ENCODE measurements around the gene DCLK2.

Gene DCLK2

DNA sequence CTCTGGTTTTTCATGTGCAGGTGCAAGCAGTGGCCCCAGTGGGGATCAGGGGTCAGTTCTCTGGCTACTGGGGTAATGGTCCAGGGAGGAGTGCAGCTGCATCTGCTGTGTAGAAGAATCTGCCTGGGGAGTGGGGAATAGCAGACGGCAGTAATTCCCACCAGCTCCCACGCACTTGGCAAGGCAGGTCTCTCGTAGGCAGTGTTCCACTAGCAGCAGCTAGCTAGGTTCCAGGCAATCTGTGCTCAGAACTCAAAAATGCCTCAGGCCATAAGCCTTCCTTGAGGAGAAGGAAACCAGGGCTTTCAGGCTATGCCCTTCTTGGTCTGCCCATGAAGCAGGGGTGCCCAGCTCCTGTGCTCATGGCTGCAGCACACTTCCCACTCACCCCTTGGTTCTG, 38.8 kb downstream of the DCLK2 start:
- DNase-seq = peak in 33 of 56 donors; percentile 7 to 66 (median 31)

DNA sequence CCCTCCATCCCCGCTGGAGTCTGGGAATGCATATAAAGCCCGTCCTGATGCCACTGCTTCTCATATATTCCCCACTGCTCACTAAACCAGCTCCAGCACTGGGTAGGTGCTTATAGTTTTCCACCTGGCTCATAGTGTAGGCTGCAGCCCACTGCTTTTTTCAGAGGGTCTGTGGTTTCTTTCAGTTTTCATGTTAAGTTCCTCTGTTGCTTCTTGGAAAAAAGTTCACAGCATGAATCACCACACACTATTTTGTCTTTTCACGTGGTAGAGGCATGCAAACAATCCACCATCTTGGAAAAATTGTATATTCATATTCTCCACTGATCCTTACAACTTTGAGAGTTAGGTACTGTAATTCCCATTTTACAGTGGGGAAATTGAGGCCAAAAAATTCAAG, 39.4 kb downstream of the DCLK2 start:
- no peak for DNase-seq

DNA sequence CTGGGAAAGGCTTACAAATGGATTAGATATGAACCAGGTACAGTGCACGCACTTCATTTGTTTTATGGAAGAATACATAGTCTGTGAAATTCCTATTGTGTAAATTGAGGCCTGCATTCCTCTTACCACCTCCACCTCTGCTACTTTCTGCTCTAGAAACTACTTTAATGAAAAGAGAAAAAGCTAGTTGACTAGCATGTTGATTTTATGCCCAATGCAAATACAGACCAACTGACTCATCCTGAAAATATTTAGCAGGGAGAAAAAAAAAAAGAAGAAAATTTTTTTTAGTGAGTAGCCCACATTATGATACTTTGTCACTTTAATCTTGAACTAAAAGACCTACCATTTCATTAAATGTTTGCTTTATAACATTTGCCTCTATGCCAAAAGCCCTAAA, 41.2 kb downstream of the DCLK2 start:
- DNase-seq = no peak

DNA sequence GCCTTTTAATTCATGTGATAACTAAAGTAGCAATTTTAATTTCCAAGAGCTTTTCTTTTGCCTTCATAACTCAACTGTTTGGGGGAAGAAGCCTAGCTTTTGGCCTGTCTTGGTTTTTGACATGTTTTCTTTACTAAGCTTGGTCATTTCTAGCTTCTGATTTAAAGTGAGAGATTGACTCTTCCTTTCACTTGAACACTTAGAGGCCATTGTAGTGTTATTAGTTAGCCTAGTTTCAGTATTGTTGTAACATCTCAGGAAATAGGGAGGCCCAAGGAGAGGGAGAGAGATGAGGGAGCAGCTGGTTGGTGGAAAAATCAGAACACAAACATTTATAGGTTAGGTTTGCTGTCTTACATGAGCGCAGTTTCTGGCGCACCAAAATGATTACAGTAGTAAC, 44.8 kb downstream of the DCLK2 start:
- DNase-seq = no peak

DNA sequence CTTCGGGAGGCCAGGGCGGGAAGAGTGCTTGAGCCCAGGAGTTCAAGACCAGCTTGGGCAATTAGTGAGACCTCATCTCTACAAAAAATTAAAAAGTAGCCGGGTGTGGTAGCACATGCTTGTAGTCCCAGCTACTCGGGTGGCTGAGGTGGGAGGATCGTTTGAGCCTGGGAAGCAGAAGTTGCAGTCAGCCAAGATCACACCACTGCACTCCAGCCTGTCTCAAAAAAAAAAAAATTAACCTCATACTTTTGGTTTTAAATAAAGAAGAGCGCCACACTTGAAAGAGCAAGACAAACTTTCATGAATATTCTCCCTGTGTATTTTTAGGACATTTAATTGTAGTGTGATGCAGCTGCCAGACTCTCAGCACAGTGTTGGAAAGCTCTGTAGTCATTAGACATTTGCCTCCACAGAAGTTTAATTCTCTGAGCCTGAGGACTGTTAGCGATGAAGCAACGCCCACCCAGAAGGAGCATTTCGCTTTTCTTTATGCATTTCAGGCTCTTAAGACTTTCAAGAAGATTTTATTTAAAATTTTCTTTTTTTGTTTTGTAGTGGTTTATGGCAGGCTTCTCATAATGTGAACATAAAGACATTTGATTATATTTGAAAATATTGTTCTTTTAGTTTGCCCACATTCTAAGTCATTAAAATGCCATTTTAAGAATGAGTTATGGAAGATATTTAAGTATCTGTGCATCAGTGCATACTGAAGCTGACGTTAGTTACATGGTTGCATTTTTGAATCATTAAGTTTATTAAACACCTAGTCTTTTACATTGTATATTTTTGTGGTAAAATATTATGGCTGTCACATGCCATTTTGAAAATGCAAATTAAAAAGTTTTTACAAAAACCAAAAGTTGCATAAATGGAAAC, 45.8 kb downstream of the DCLK2 start:
- DNase-seq = peak in 9 of 56 donors; percentile 3 to 46 (median 12)

DNA sequence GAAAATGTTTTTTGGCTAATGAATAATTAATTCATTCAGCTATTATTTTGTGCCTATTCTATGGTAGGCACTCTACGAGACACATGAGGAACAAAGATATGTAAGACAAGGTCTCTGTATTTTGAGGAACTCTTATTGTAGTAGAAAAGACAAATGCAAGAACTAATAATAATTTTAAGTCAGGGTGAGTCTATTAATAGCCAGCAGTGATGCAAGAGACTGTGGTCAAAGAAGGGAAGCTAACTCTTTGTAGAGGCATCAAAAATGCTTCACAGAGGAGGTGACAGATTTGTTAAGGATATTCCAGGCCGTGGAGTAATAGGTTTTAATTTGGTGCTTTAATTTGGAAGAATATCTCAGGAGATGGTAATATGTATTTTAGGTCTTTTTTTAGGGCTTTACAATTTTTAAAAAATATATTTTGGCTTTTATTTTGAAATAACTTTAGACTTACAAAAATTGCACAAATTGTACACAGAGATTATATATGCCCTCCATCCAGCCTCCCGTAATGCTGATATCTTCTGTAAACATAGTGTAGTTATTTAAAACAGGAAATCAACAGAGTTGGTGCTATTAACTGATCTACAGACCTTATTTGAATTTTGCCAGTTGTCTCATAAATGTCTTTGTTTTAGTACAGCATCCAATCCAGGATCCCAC, 48.1 kb downstream of the DCLK2 start:
- no peak for DNase-seq

DNA sequence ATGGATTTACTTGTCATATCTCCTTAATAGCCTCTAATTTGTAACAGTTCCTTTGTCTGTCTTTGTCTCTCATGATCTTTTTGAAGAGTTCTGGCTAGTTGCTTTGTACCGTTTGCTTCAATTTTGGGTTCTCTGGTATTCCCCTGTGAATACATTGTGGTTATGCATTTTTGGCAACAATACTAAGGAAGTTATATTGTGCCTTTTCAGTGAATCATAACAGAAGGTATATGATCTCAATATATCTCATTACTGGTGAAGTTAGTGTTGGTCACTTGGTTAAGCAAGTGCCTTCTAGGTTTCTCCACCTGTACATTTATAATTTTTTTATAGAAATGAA, 48.6 kb downstream of the DCLK2 start:
- DNase-seq = no peak

DNA sequence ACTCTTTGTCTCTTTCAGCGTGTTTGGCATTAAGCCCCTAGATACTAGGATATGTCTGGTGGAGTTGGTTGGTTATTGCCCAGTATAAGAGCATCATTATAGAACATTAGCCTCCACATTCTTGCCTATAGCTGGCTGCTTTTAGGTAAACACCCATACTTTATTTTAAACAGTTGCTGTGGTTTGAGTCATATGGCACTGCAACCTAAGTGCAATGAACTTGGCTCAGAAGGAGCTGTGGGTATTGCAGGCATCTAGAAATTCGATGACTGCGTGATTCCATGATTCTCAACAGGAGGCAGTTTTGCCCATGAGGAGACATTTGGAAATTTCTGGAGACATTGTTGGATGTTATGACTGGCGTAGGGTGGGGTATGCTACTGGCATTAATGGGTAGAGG, 49.5 kb downstream of the DCLK2 start:
- no peak for DNase-seq

DNA sequence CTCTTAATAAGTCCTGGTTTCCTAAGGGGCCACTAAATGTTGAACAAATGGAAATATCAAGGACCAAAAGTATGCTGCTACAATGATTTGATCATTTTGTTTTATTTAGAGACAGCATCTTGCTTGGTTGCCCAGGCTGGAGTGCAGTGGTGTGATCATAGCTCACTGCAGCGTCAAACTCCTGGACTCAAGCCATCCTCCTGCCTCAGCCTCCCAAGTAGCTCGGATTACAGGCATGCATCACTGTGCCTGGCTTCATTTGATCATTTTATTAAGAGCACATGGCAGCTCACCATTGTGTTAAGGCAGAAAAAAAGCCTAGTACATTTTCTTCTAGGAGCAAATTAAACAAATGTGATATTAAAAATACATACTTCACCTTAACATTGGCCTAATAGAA, 52.7 kb downstream of the DCLK2 start:
- DNase-seq = peak in 4 of 56 donors; percentile 13 to 22 (median 16)

DNA sequence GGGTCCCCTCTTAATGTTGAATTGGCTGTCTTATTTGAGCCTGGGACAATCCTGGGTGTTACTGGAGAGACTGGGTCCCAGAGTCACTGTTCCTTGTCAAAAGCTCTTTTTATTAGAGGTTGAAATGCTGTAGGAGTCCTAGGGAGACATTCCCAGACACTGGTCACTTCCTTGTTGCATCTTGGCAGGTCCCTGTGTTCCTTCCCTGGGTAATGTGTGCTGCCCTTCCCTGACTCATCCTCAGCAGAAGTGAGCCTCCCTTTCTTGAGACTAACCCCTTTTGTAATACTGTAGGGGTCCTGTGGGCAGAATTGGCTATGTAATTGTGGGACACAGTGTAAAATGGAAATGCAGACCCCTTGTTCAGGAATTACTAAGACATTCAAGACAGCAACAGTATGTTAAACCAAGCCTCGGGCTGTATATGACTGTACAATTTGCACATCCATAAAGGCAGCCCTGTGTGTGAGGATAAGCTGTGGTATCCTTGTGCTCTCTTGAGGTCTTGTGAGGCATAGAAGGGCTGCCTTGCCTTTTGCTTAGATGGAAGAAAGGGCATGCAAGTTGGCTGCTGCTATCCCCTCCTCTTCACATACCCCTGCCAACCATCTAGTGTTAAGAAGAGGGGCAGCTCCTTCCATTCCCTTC, 53.5 kb downstream of the DCLK2 start:
- no peak for DNase-seq

DNA sequence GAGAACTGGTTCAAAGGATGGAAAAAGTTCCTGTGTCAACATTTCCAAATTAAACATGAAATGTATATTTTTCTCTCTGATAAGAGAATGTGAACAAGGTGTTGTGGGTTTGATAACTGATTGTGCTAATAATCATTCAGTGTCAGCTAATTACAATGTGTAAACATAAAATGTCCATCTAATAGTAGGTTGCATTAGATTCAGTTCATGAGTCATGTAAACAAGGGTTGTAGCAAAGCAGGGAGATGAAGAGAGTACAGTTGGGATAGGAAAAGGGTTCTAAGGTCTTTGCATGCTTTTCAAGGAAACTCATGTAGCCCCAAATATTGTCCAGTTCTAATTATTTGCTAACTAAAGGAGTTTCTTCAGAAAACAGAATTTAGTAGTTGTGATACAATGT, 55.4 kb downstream of the DCLK2 start:
- no peak for DNase-seq

DNA sequence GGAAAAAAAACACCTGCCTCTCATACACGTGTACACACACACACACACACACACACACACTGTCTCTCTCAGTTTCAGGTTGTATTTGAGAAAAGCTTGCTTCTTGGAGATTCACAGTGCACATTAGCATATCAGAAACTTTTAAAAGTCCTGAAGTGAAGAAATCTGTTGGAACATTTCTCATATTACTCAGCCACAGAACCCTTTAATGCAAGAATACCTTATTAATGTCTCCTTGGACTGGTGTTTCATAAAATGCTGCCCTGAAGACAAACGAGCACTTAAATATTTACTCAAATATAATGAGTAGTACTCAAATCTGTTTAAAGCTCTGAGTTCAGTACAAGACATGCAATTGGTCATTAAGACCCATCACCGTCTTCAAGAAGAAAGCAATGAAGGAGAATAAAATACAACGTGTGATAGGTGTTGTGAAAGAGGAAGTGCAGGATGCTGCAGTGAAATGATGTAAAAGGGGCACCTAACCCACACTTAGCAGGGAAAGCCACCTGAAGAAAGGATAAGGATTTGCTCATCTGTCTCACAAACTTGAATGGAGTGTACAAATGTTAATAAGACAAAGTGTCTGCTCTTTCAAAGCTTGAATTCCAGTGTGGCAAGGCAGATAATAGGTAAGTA, 57.0 kb downstream of the DCLK2 start:
- no peak for DNase-seq

DNA sequence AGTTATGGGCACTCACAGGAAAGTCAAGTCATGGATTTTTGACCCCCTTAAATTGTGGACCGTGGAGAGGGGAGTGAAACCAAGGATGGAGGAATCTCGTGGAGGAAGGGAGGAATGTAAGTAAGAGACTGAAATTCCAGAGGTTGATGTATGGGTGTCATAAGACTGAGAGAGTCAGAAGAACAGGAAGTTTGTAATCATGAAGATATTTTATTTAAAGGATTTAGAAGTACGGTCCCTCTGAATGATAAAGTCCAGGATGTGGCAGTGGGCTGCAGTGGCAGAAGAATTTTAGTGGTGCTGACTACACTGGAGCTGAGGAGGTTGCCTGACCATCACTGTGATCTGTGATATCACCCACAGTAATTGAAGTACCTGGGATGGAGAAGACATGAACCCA, 57.8 kb downstream of the DCLK2 start:
- DNase-seq = no peak

DNA sequence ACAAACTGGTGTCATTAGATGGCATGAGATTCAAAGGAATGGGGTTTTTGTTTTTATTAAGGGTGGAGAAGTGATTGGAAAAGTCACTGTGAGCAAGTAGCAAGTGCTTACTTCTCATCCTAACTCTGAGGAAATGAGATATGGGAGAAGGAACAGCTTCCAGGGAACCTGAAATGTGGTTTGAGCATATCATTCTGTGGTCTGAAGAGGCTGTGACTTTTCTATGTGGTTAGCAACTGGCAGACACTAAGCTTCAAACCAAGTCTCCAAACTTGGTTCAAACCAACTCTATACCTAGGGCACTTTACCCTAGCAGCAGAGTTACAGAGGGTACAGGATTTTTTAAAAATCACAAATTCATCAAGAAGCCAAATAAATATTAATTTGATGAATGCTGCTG, 58.2 kb downstream of the DCLK2 start:
- DNase-seq = no peak

DNA sequence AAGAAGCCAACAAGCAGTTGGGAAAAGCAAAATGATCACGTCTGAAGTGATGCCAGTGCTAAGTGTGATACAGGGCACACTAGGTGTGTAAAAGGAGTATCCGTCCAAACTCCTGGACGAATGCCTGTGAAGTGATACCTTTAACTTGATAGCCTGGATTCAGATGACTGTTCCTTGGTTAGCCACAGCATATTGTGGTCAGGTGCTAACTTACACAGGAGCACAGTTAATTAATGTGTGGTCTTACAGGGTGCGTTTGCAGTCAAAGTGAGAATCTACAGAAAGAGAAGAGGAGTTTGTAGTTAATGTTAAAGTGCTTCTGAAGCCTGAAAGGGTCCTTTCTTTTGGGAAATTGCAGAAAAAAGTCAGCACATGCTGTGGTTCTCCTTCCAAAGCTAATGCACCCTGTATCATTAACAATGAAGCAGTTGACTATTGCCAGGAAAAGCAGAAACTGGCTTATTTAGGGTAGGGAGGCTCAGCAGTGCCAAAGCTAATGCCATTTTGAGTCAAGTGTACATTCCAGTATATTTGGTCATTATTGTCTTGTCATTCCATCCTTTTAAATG, 61.1 kb downstream of the DCLK2 start:
- no peak for DNase-seq

DNA sequence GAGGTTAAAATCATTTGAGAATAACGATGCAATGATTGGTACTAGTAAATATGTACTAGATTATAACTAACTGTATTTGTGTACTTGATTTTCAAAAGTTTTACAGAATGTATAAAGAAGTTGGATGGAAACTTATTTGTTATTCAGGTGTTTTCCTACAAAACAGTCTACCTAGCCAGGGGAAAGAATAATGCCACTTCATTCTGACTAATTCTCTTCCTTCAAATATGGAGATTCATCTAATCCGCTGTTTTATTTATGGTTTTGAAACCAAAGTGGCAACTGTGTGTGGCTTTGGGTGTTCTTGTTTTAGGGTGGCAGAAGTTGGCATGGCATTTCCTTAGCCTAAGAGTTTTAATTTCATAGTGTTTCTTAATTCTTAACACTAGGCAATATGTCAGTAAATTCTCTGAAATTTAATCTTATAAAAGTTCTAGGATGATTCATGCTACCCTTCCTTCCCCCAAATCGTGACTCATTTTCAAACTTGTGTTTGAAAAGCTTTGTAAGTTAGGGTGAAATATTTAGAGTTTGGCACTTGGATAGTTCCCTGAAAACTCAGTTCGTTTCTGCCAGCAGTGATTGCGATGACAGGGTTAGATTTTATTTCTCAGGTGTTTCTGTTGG, 62.6 kb downstream of the DCLK2 start:
- peak in 1 of 56 donors; percentile 13 for DNase-seq

DNA sequence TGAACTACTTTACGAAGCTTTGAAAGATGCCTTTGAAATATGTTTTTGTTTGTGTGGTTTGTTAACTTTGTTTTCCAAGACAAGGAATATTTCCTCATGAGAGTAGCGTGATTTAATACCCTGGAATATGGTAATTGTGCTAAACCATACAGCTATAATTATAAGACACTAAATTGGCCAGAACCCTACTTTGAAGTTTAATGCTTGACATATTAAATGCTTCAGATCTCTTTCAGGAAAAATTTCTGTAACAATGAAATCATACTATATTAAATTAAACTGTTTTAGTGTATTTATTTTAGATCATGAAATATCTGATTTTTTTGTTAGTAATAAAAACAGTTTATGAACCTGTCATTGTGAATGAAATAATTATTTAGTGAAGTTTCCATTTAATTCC, 63.5 kb downstream of the DCLK2 start:
- DNase-seq = no peak

DNA sequence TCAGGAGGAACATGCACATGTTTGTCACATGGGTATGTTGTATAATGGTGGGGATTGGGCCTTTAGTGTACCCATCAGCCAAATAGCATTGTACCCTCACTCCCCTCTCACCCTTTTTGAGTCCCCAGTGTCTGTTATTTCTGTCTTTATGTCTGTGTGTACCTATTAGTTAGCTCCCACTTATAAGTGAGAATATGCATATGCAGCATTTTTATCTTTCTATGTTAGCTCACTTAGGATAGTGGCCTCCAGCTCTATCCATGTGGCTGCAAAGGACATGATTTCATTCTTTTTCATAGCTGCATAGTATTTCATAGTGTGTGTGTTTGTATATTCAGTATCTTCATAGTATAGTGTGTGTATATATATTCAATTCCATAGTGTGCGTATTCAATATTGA, 64.6 kb downstream of the DCLK2 start:
- DNase-seq = no peak

DNA sequence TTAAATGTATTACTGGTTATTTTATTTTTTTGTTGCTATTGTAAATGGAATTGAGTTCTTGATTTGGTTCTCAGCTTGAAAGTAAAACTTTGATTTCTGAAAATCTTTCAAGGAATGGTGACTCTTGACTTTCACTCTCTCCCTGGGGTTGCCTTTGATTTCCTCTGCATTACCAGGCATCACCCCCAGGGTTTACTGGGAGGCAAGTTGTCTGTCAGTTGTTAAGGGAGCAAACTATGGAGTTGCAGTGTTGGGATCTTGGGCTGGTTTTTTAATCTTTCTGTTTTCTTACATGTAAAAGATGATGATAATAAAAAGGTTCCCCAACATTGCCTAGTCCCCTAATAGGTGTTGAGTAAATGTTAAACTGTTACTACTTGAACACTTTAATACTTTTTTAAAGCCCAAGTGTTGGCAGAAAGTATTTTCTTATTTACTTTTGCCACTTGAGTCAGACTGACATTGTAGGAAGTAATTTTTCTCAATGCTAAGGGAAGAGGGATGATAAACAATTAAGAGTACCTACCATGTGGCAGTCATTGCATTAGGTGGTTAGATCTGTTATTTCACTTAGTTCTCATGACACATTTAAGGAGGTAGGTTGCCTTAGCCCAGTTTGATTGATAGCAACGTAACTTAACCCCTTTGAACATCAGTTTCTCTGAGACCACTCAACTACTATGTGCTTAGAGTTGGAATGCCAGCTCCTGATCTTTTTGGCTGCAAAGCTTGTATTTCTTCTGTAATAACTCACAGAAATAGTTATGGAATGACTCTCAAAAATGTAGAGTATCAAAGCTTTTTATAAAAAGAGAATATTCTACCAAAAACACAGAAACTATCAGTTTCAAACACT, 67.1 kb downstream of the DCLK2 start:
- no peak for DNase-seq

DNA sequence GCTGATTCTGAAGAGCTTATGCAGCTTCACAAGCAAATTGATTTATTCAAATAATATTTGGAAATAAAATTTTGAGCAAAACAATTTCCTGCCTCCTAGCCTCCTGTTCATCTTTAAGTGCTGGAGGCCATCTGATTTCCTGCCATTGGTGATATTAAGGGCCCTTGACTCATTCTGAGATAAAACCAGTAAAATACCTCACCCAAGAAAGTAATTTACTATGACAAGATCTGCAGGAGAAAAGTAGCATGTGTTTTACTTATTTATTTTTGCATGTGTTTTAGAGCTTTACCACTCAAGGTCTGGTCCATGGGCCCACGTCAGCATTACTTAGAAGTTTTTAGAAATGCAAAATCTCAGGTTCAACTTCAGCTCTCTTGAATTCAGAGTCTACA, 67.7 kb downstream of the DCLK2 start:
- no peak for DNase-seq

Measured in amygdala (tissue), 56 donors.